Iris pigment epithelial cell (primary cell): ENCODE measurements around the gene DLG4.

Experiments
- DNase-seq: peaks from one replicate; pipeline ENCODE4 v3.0.0-alpha.2; 2011; ENCODE audit warnings: low read depth

DLG4 gene

DNA sequence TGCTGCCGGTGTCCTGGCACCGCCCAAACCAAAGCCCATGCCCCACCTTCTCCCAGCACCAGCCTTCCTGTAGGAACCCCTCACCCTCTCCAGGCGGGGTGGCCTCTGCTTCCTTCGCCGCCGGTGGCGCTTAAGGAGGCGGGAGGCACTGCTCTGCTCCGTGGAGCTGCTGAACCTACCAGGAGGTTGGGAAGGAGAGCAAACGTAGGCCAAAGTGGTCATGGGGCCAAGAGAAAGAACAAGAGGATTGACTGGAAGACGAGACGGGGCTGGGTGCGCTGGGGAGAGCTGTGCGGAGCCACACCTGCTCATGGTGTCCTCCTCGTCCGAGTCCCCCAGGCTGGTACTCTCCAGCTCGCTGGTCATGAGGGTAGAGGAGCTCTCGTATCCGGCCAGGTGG, 9.9 kb upstream of the DLG4 start:
- DNase-seq, result no peak

DNA sequence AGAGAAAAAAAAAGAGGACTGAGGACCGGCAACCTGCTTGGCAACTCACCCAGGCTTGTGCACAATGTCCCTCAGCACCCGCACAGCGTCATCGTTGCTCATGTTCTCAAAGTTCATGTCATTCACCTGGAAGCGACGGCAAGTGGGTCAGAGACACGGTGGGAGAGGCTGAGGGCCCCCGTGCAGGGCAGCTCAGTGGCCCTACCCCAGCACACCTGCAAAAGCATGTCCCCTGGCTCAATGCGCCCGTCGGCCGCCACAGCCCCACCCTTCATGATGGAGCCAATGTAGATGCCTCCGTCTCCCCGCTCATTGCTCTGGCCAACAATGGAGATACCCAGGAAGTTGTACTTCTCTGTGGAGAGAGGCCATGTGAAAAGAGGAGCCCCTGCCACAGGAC, 9.3 kb upstream of the DLG4 start:
- no peak for DNase-seq

DNA sequence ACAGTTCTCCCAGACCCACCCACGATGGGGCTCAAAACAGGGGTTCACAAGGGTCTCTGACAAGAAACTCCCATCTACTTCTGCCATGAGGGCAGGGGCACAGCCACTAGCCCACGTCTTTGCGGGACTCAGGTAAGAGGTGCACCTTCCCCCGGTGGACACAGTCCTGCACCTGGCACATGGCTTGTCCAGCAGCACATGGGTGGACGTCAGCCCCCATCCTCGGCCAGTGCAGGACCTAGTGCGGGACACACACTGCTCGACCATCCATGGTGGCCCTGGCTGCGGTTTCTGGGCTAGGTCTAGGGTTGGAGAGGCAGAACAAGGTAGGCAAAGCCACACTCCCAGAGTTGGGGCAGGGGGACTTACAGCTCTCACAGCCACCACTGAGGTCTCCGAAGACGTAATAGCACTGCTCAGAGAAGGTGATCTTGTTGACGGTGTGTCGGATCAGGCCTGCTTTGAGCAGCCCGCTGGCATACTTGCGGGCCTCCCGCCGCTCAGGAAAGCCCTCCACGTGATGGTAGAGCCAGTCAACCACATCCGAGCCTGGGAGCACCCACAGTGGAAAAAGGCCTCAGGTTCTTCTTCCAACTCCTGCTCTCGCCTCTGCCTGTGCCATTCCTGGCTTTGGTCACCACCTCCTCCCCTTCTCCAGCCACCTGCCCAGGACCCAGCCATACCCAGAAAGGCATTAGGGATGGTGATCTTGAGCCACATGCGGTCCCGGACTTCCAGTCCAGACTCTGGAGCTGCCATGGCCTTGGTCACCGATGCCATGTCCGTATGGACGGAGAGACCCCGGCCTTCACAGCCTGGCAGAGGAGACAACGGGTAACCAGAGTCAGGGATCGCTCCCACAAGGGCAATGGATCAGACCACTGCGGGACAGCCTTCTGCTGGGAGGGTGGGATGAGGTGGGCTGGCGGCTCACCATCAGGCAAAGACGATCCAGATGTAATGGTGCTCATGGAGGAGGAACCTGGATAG, 7.4 kb upstream of the DLG4 start:
- DNase-seq, result no peak

DNA sequence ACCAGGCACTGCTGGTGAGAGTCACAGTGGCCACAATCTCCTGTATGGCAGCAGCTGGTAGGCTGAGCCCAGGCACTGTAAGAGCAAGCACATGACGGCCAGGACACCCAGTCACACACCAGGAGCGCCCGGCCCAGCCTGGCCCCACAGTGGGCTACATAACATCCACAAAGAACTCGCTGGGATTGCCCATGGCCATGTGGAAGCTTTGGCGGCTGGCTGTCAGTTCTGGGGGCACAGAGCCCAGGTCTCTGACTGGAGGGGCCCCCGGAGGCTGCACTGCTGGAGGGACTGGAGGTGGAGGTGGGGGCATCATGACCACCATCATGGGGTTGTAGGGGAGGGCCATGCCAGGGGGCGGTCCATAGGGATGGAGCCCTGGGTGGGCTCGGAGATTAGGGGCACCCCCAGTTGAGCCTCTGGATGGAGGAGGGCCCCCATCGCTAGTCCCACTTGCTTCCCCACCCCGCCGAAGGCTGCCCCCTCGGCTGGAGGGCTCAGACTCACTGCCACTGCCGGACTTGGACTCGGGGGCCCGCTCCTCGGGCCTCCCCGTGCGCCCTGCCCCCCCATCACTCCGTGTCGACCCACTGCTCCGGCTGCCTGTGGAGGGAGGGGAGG, 6.2 kb upstream of the DLG4 start:
- no peak for DNase-seq

DNA sequence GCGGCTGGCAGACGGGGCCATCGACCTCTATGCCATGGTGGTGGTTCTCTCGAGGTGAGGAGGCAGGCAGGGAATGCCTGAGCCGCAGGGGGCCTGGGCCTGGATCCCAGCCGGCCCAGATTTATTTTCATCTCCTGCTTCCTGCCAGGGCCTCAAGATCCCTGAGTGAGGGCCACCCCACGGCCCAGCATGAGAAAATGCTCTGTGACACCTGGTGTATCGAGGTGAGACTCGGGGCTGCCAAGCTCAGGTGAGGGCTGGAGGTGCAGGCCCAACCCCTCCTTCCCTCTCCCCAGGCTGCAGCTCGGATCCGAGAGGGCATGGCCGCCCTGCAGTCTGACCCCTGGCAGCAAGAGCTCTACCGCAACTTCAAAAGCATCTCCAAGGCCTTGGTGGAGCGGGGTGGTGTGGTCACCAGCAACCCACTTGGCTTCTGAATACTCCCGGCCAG, 5.0 kb upstream of the DLG4 start:
- DNase-seq, result no peak

DNA sequence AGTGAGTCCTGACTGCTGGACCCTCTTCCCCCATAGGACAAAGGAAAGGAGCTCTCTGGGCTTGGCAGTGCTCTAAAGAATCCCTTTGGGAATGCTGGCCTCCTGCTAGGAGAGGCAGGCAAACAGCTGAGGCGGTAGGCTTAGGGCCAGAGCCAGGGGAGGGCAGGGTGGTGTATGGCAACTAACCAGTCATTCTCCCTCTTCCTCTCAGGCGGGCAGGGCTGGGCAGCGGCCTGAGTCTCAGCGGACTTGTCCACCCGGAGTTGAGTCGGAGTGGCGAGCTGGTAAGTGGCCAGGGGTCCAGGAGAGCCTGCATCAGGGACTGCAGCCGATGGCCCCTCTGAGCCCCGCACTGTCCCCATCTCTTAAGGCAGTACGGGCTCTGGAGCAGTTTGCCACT, 4.5 kb upstream of the DLG4 start:
- no peak for DNase-seq

DNA sequence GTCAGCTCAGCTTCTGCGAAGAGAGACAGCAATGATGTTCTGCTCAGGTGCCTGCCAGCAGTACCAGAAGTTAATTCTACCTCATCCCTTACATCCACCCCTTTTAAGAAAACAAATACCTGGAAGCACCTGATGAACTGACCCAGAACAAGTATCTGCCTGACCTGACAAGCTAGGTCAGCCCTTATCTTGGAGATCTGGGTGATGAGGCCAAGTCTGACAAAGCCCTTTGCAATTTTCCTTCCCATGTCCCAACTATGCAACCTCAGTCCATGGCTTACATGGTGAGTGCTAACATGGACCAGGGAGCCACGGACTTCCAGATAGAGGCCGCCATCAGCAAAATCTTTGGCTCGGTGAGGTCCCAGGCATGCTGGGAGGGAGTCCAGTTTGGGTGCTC, 3.7 kb upstream of the DLG4 start:
- DNase-seq, result no peak

DNA sequence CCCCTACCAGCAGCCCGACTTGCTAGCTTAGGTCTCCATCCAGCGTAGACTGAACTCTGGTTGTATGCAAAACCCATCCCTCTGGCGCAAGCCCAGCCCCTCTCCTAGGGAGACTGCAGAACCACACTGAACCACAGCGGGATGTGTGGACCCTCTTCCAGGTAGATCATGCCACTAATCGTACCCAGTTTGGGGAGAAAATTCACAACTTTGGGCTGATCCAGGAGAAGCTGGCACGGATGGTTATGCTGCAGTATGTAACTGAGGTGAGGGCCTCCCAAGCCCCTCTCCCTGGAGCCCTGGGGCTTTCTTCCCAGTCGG, 3.3 kb upstream of the DLG4 start:
- DNase-seq, result no peak

DNA sequence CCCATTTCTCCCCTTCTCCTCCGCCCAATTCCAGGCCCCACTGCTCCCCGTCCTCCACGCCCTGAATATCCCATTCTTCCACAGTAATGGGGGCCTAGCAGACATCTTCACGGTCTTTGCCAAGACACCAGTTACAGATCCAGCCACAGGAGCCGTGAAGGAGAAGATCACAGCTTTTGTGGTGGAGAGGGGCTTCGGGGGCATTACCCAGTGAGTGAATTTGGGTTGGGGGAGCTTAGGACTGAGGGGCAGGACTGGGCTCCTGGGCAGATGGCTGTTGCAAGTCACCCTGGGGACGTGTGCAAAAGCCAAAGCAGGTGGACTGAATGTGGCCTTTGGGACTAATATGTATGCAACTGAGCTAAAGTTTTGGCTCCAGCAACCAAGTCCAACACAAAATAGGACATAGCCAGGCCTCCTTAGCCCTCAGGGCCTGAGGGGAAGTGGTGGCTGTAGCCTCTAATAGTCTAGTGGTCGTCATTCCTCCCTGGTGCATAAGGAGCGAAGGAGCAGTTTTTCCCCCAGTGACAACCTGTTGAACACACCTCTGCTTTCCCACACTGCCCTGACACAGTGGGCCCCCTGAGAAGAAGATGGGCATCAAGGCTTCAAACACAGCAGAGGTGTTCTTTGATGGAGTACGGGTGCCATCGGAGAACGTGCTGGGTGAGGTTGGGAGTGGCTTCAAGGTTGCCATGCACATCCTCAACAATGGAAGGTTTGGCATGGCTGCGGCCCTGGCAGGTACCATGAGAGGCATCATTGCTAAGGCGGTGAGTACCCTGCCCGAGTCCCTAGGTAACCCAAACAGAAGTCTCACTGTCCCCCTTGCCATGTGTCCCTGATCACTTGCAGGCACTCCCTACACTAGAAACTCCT, 2.7 kb upstream of the DLG4 start:
- DNase-seq, result no peak

DNA sequence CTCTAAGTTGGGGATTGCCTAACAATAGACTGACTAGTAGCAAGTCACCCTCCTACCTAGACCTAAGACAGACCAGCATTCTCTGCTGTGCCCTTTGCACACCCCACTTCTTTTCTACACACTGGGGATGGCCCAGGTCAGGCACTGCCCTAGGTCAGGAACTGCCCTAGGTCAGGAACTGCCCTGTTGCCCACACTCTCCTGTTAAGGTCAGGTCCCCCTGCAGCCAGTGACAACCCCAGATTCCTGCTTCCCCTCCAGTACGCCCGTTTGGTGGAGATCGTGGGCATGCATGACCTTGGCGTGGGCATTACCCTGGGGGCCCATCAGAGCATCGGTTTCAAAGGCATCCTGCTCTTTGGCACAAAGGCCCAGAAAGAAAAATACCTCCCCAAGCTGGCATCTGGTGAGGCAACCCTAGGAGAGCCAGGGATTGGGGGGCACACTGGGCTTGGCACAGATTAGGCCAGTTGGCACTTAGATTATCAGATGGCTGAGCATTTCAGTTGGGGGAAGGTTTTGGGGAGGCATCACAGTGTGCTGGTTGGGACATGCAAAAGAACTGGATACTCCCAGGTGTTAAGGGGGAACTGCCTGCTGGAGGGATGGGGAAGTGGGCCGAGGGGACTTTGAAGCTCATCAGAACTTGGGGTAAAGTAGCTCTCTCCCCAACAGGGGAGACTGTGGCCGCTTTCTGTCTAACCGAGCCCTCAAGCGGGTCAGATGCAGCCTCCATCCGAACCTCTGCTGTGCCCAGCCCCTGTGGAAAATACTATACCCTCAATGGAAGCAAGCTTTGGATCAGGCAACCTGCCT, 1.8 kb upstream of the DLG4 start:
- DNase-seq, result no peak

DNA sequence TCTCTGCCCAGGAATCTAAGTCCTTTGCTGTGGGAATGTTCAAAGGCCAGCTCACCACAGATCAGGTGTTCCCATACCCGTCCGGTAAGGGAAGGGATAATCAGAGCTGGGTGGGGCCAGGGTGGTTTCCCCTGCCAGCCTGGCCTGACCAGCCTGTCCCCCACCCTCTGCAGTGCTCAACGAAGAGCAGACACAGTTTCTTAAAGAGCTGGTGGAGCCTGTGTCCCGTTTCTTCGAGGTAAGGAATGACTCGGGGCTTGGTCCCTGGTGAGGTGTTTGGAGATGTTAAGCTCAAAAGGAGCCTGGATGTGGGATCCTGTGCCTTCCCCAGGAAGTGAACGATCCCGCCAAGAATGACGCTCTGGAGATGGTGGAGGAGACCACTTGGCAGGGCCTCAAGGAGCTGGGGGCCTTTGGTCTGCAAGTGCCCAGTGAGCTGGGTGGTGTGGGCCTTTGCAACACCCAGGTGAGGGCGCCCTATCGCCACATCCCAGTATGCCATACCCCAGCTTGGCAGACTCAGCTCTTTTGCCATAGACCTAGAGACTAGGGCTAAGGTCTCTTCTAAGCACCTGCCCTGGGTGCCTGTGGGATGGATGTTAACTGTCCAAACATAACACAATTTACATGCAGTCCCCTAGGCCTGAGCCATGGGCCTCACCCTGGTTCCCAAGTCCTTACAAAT, 1.1 kb upstream of the DLG4 start:
- DNase-seq, result peak; percentile 67

DNA sequence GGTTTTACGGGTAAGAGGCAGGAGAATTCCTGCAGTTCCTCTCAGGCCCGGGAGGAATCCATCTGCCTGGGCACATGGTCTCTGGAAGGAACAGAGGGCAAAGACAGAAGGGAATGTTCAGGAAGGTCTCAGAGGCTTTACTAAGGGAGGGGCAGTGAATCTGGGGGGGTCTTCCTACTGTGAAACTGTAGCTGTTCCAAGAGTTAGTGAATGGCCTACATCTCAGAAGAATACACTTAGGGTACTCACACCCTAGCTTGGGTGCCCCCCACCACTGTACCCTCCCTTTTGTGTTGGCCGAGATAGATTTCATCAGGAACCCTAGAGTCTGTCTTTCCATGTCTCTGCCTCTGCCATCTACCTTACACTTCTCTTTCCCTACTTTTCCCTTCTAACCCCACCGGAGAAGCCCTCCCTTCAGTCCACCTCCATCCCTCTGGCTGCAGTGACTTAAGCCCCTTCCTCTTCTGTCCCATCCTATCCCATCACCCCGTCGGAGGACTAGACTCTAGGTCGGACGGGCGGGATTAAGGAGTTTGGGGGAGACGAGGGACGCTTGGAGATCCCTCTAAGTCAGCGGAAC, 316 bp downstream of the DLG4 start:
- no peak for DNase-seq

DNA sequence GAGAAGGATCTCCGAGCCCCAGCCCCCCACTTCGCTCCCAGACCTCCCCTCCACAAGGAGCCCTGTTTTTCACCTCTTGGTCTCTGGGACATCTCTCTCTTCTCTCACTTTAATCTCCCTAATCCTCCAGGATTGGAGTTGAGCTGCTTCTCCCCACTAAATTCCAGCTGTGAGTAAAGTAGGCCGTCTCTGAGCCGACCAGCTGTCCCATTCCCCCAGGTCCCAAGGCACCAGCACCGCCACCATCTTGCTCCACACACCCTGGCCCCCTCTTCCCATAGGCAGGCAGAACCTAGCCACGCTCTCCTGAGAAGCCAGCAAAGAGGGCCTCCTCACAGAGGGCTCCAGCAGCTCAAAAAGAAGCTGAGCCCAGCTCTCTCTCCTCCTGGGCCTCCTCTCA, 878 bp downstream of the DLG4 start:
- DNase-seq, result no peak

DNA sequence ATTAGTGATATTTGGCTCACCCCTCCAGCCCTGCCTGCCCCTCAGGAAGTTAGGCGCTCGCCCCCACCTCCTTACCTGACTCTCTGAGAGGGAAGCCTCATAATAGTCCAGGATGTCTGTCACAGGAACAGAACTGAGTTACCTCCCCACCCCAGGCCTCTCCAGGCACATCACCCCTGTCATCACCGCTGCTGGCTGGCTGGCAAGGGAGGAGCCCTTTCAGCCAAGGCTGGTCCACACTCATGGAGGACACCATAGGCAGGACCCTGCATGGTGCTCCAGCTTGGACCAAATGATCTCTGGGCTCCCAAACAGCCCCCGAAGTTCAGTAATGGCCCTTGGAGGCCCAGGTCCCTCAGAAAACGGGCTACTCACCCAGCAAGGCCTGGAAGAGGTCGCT, 1.5 kb downstream of the DLG4 start:
- DNase-seq, result no peak

DNA sequence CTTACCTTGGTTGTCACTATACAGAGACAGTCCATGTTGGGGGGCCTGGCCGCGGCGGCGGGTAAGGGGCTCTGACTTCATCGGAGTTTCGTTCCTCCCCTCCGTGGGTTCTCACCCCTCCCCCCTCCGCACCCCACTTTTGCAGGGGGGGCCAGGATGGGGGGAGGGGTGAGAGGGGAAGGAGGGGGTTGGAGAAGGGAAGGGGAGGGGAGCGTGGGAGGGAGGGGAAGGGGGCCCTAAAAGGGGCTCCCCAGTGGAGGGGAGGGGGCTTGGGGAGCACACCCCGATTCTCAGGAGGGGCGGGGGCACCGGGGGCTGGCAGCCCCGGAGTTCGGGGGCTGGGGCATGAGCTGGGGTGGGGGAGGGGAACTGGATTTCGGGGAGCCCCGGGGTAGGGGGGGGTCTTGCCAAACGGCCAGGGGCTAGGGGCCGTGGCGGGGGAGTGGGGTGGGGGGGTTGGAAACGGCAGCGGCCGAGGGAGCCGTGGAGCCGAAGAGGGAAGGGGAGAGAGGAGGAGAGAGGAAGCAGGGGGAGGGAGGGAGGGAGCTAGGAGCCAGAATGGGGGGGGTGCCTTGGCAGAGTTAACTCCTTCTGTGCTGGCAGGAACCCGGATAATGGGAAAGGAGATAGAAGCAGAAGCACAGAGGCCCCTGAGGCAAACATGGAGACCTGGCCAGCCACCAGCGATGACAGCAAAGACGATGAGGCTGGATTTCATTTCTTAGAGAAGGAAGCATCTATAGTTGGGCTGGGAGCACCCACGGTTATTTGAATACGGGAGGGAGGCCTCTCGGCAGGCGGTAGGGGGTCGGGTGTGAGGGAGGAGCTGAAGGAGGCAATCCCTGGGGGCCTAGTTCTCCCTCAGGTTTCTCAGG, 2.3 kb downstream of the DLG4 start:
- peak; percentile 73 for DNase-seq

DNA sequence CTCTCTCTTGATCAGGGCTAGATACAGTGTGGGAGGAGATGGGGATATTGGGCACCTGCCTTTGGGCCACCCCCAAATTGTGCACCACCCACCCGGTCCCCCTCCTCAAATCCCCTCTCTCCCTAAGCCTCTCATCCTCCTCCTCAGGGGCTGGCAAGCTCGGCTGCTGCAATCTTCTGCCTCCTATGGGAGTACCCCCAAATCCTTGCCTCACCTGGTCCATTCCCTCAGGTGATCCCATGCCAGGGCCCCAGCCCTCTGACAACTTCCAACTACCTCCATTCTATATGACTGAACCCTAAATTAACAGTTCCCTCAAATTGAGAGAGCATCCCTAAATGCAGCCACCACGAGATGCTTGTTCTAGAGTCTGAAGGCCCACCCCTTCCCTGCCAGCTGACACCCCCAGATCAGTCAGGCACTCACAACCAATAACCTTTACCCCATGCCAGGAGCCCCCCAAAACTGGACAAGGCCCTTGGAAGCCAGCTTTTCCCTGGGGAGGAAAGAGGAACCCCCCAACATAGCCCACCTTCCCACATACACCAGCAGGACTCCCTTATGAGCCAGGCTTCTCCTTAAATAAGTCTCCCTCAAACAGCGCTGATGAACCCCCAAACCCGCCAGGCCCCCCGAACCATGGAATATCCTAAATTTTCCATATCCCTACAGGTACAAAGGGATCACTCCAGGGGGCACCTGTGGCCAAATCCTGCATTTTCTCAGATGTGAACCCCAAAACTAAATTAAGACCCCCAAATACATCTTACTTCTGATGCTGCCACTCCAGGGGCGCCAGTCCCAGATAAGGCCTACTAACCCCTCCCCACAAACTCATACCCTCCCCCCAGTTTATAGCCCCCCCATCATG, 3.2 kb downstream of the DLG4 start:
- no peak for DNase-seq

DNA sequence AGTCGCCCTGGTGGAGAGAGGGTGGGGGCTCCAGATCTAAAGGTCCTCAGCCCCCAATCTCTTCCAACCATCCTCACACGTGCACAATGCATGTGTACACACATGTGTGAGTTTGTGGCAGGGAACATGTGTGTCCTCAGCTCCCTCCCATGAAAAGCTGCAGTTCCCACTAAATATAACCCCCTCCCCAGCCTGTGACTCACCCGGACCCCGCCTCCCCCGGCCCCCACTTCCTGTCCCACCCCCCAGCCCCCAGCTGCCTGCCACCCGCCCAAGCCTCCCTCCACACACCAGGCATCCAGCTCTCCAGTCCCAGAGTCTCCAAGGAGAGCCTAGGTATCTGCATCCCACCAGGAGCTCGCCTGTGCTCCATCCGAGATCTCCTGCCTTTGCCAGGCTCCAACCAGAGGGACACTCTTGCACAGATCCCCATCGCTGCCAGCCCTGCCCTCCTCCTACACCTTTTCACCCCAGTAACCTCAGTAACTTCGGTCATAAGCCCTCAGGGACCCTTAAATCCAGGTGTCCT, 3.9 kb downstream of the DLG4 start:
- no peak for DNase-seq

DNA sequence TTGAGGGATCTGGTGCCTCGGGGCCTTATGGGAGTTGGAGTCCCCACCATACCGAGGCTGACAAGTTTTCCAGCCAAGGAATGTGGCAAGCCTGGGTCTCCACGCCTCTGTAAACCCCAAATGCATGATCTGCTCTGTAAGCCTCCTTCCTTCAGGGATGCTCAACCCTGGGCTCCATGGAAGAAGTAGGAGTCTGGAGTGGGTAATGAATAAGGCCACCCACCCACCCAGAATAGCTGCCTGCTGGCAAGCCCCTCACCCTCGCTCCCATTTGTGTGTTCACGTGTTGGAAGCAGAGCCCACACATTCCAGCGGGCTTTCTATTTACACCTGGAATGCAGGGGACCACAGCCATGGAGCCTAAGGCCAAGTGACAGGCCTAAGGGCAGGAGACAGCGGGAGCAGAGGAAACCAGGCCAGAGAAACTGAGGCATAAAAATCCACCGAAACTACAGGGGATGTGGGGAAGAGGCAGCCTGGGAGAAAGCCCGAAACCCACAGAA, 4.4 kb downstream of the DLG4 start:
- no peak for DNase-seq
